ENCODE results near the gene CORO2A. TPM values are rescaled to one million over a fixed set of nuclear protein-coding genes. Genes with fewer than 3 reads are reported as not detected.

The CORO2A gene
- polyA plus RNA-seq, 1 of the 3 experiments (the other 2 are of a cell fraction): 2.3 TPM

DNA sequence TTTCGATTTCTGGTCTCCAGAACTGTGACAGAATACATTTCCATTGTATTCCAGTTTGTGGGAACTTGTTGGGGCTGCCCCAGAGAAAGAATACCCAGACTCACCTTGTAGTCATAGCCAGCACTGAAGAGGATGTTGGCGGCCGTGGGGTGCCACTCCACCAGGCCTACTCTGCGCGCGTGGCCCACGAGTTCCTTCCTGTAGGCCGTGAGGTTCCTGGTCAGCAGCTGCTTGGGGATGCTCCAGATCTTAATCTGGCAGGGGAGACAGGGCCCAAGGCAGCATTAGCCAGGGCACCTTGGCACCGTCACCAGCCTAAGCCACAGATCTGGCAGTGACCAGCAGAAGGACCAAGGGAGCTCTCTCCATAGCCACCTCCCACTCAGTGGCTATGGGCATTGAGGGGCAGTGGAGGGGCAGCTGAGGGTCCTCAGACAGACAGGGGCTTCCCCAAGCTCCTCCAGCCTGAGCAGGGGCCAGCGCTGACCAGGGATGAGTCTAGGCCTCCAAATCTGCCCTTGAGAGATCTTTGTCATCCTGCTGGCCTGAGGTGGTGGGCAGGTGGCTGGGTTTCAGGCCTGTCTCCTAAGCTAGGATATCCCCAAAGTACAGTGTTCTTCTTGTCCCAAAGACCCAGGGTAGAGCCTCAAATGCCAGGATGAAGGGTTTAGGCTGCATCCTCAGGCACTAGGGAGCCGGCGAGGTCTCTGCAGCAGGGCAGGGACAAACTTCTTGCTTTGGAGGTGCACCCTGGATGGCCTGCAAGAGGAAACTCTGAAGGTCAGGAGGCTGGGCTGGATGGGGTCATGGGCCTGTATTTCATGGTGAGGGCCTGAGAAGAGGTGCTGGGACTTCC, 57.5 kb downstream of the CORO2A start:
- Histone ChIP-seq H3K36me3 (replicated peaks in 1 of 2; ENCODE audit: control insufficient read depth in 1 of 2, insufficient read depth in 2 of 2, low read length in 1 of 2) (no peaks in the 10 kb centered on the region), H3K9me3 (no peaks in the 10 kb centered on the region), H2AFZ (ENCODE audit: low read depth) (no peak overlapping the region), H3K9ac (no peak overlapping the region), H3K9me2 (no peaks in the 10 kb centered on the region), H3K79me2 (ENCODE audit: insufficient read depth) (no peaks in the 10 kb centered on the region), H3K4me1 (ENCODE audit: control insufficient read depth in 1 of 2, insufficient read depth in 2 of 2, low read depth in 1 of 2, low read length in 1 of 2) (no peaks in the 10 kb centered on the region), H3F3A (replicated peaks; ENCODE audit: insufficient read depth) (no peaks in the 10 kb centered on the region), H3K27ac (ENCODE audit: low read depth in 2 of 2, low read length in 1 of 2) (no peak overlapping the region), H3K4me3 (ENCODE audit: low read depth in 2 of 2, low read length in 1 of 2) (no peak overlapping the region), H3K27me3 (ENCODE audit: insufficient read depth) (no peaks in the 10 kb centered on the region), H3K4me2 (no peak overlapping the region), H4K20me1 (ENCODE audit: insufficient read depth) (no peaks in the 10 kb centered on the region)
- no peak for DNase-seq
- POLR2A ChIA-PET: no interaction called here
- TF ChIP-seq, protein P1, sequence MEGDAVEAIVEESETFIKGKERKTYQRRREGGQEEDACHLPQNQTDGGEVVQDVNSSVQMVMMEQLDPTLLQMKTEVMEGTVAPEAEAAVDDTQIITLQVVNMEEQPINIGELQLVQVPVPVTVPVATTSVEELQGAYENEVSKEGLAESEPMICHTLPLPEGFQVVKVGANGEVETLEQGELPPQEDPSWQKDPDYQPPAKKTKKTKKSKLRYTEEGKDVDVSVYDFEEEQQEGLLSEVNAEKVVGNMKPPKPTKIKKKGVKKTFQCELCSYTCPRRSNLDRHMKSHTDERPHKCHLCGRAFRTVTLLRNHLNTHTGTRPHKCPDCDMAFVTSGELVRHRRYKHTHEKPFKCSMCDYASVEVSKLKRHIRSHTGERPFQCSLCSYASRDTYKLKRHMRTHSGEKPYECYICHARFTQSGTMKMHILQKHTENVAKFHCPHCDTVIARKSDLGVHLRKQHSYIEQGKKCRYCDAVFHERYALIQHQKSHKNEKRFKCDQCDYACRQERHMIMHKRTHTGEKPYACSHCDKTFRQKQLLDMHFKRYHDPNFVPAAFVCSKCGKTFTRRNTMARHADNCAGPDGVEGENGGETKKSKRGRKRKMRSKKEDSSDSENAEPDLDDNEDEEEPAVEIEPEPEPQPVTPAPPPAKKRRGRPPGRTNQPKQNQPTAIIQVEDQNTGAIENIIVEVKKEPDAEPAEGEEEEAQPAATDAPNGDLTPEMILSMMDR (IDR thresholded peaks at IDR 0.05): no peak
- no peak for TF ChIP-seq RCOR1 (IDR thresholded peaks at IDR 0.05; ENCODE audit: low read length)
- no peak for TF ChIP-seq SIN3A (IDR thresholded peaks at IDR 0.05; ENCODE audit: borderline replicate concordance, low read depth, low read length)
- no peak for TF ChIP-seq RAD21 (IDR thresholded peaks at IDR 0.05; ENCODE audit: low read length)
- TF ChIP-seq JUND (IDR thresholded peaks at IDR 0.05): no peak
- TF ChIP-seq FOXJ3 (CRISPR knock-in tag; IDR thresholded peaks at IDR 0.05): no peak
- TF ChIP-seq GABPA (IDR thresholded peaks at IDR 0.05; ENCODE audit: low read depth): no peak
- no peak for TF ChIP-seq FOXM1 (IDR thresholded peaks at IDR 0.05; ENCODE audit: low read depth)
- TF ChIP-seq NRF1 (IDR thresholded peaks at IDR 0.05; ENCODE audit: low read depth, low read length): no peak
- TF ChIP-seq EZH2phosphoT487 (IDR thresholded peaks at IDR 0.05; ENCODE audit: borderline replicate concordance, low read depth): no peak
- TF ChIP-seq GATA2 (CRISPR knock-in tag; IDR thresholded peaks at IDR 0.05): no peak
- TF ChIP-seq, protein P2, sequence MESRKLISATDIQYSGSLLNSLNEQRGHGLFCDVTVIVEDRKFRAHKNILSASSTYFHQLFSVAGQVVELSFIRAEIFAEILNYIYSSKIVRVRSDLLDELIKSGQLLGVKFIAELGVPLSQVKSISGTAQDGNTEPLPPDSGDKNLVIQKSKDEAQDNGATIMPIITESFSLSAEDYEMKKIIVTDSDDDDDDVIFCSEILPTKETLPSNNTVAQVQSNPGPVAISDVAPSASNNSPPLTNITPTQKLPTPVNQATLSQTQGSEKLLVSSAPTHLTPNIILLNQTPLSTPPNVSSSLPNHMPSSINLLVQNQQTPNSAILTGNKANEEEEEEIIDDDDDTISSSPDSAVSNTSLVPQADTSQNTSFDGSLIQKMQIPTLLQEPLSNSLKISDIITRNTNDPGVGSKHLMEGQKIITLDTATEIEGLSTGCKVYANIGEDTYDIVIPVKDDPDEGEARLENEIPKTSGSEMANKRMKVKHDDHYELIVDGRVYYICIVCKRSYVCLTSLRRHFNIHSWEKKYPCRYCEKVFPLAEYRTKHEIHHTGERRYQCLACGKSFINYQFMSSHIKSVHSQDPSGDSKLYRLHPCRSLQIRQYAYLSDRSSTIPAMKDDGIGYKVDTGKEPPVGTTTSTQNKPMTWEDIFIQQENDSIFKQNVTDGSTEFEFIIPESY (IDR thresholded peaks at IDR 0.05; ENCODE audit: borderline replicate concordance, low read depth): no peak
- no peak for TF ChIP-seq POLR2AphosphoS5 (IDR thresholded peaks at IDR 0.05; ENCODE audit: low read depth, low read length)
- TF ChIP-seq TAF1 (IDR thresholded peaks at IDR 0.05; ENCODE audit: borderline replicate concordance, low read depth, low read length): no peak
- TF ChIP-seq, protein P3, sequence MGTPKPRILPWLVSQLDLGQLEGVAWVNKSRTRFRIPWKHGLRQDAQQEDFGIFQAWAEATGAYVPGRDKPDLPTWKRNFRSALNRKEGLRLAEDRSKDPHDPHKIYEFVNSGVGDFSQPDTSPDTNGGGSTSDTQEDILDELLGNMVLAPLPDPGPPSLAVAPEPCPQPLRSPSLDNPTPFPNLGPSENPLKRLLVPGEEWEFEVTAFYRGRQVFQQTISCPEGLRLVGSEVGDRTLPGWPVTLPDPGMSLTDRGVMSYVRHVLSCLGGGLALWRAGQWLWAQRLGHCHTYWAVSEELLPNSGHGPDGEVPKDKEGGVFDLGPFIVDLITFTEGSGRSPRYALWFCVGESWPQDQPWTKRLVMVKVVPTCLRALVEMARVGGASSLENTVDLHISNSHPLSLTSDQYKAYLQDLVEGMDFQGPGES (IDR thresholded peaks at IDR 0.05; ENCODE audit: low read depth, low read length): no peak
- no peak for TF ChIP-seq FOSL2 (IDR thresholded peaks at IDR 0.05; ENCODE audit: borderline replicate concordance, low read depth)
- no peak for TF ChIP-seq YY1 (IDR thresholded peaks at IDR 0.05; ENCODE audit: low read depth)
- 85% methylated on average over 10 of the region's 12 CpGs for WGBS (ENCODE audit: low lambda C conversion rate)
- CTCF ChIA-PET: no interaction called here
